Effector memory CD8-positive, alpha-beta T cell (primary cell): Measurements from ENCODE around the gene ANTXR1.

ENCODE experiments used
- ATAC-seq: fragments of 150-1000 bp; cut with Tn5 transposase; replicated peaks from 2 replicates; pipeline ENCODE4 v1.10.0; 2021; ENCODE audit warnings: mild to moderate bottlenecking, moderate library complexity
- DNase-seq, 3 experiments: peaks; one replicate each; pipeline ENCODE4 v3.0.0; 2021
- H3K27ac Mint-ChIP-seq, 2 donors: one replicate each; pipeline ENCODE4 v1.8.0; 2022; ENCODE audit warnings: mild to moderate bottlenecking in 2 of 2, mixed read lengths in 2 of 2, moderate library complexity in 2 of 2
- H3K27me3 Mint-ChIP-seq, 2 donors: one replicate each; pipeline ENCODE4 v1.8.0; 2022; ENCODE audit warnings: mixed read lengths in 2 of 2
- H3K36me3 Mint-ChIP-seq: one replicate; pipeline ENCODE4 v1.8.0; 2022; ENCODE audit warnings: mild to moderate bottlenecking, moderate library complexity, mixed read lengths; ENCODE audit not compliant: insufficient read depth
- H3K4me1 Mint-ChIP-seq, 2 donors: one replicate each; pipeline ENCODE4 v1.8.0; 2022; ENCODE audit warnings: low read depth in 2 of 2, mixed read lengths in 2 of 2
- H3K4me3 Mint-ChIP-seq, 2 donors: one replicate each; pipeline ENCODE4 v1.8.0; 2022; ENCODE audit warnings: mild to moderate bottlenecking in 2 of 2, mixed read lengths in 2 of 2, moderate library complexity in 2 of 2
- H3K9me3 Mint-ChIP-seq, 2 donors: one replicate each; pipeline ENCODE4 v1.8.0; 2022; ENCODE audit warnings: mixed read lengths in 2 of 2

Gene ANTXR1

DNA sequence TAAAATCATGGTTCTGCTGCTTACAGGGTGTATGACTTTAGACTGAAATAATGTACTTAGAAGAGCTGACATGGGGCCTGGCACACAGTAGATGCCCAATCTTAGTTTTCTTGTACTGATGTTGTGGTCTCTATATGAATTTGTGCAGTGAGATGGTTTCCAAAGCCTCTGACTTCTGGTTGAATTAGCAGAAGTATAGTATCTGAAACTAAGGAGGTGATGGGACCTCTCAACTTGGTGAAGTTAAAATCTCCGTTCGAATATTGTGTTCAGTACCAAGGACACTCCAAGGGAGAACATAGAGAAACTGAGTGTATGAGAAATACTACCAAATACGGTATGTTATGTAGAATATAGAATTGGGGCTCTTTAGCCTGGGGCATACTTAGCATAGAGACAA lies 120.9 kb downstream of the ANTXR1 start:
- H3K4me1 Mint-ChIP-seq: no peaks in the 10 kb centered on the region
- ATAC-seq (no peak), DNase-seq (no peak)
- no peaks in the 10 kb centered on the region for H3K36me3 Mint-ChIP-seq
- H3K4me3 Mint-ChIP-seq: no peak overlapping the region
- no peaks in the 10 kb centered on the region for H3K9me3 Mint-ChIP-seq
- peaks cover 28 to 31% of the 10 kb centered on the region in 2 donors for H3K27me3 Mint-ChIP-seq
- no peak overlapping the region for H3K27ac Mint-ChIP-seq

DNA sequence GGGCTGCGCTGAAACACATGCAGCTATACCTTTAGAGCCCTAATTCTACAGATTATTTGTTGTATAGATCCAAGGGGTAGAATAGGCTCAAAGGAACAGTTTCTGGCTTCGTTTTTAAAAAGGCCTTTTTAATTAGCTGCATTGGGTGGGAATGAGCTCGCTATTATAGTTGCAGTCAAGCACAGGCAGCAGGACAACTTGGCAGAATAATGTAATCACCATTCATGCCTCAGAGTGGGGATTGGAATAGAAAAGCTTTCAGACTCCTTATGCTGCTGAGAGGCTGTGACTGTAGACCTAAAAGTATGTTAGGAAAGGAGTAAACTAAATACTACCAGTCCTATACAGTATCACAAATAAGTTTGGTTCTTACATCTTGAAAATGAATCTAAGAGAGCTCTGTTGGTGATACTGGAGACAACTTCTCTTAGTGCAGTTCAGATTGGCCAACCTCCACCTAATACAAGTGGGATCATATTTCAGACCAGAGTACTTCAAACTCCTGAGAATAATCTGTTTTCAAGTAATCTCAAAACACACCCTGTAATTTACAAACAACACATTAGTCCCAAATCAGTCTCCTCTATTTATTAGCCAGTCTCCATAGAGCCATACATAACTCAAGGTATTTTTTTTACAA lies 121.4 kb downstream of the ANTXR1 start:
- Mint-ChIP-seq H3K36me3 (no peaks in the 10 kb centered on the region), H3K9me3 (no peaks in the 10 kb centered on the region), H3K4me1 (no peaks in the 10 kb centered on the region), H3K27ac (no peak overlapping the region), H3K27me3 (peaks cover 28 to 31% of the 10 kb centered on the region in 2 donors), H3K4me3 (no peak overlapping the region)
- DNase-seq: no peak
- no peak for ATAC-seq

DNA sequence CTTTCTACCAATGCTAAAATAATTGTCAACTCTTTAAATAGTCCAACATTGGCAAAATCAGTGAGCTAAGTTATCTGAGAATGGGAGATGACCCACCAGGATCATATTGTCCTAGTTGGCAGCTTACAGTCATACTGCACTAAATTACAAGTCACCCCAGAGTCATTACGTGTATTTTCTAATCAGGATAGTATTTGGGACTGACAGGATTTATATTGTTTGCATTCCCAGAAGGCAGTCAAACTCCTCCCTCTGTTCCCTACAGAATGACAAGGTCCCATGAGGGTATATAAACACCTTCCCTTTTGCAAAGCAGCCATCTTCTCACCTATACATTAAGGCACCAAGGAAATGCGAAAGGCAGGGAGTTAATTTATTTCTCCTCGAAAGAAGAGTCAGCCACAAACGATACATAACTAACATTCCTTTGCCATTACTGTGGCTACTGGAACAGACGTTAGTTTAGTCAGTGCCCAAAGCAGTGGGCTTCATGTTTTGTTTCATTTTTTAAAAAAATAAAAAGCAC lies 125.3 kb downstream of the ANTXR1 start:
- H3K27ac Mint-ChIP-seq: no peak overlapping the region
- H3K27me3 Mint-ChIP-seq: peaks cover 39% of the 10 kb centered on the region in 2 donors
- ATAC-seq (no peak), DNase-seq (no peak)
- H3K9me3 Mint-ChIP-seq: no peaks in the 10 kb centered on the region
- H3K4me1 Mint-ChIP-seq: no peaks in the 10 kb centered on the region
- no peaks in the 10 kb centered on the region for H3K36me3 Mint-ChIP-seq
- H3K4me3 Mint-ChIP-seq: no peak overlapping the region

DNA sequence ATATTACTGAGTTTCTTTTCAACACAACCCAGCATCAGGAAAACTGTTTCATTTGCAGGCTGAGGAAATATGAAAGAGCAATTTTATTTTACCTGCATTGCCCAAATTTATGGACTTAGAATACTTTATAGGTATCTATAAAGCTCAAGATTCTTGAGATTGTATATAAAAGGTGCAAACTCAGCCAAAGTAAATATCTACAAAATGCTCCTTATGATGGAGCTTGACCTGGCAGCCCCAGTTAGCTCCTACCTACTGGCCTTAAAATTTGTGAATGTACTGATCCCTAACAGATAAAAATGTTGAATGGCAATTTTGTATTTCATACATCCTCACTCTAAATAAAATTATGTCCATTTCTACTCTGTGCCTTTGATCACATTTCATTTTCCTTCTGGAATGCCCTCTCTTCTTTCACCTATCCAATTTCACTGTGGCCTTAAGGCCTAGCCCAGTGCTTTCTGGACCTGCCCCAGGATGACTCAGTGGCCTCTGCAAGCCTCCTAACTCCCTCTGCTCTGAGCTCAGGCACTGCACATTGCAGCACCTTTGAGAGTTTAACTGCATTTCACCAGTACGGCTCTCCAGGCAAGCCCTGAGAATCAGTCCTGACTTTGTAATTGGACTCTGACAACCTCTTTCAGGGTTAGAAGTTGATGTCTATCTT lies 125.9 kb downstream of the ANTXR1 start:
- ATAC-seq (no peak), DNase-seq (no peak)
- H3K27me3 Mint-ChIP-seq: peaks cover 38 to 39% of the 10 kb centered on the region in 2 donors
- no peak overlapping the region for H3K4me3 Mint-ChIP-seq
- H3K4me1 Mint-ChIP-seq: no peaks in the 10 kb centered on the region
- no peaks in the 10 kb centered on the region for H3K36me3 Mint-ChIP-seq
- no peaks in the 10 kb centered on the region for H3K9me3 Mint-ChIP-seq
- no peak overlapping the region for H3K27ac Mint-ChIP-seq

DNA sequence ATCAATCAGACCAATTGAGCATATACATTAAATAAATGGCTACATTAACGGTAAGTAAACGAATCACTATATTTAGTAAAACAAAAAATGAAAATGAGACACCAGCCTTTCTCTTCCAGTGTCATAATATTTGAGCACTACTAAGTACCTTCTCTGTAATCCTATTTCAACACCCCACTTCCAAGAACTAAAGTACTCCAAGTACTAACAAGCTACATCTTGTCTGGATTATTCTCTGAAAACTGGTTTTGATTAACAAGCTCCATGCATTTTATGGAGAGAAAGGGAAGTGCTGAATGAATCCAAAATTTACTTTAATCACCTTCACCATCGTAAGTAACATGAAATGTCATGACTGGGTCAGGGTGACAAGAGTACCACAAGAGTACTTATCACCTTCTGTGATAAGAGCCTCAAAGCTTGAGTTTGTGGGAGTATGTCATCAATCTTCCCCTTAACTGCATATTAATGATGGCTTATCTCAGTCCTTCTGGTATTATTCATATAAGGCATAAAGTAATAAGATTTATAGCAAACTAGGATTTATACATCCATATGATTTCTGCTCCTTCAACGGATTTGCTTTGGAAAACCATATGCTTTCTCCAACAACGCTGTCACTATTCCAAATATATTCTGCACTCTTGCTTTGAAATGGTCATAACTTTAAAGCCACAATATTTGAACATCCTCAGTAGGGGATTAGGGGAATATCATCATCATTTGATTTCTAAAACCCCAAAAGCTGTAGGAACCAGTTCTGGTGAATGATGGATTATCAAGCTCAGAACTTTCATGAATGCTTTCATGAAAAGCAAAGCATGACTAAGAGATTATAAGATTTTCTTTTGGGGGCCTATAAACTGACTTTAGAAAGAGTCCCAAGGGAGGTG lies 127.0 kb downstream of the ANTXR1 start:
- no peak overlapping the region for H3K4me3 Mint-ChIP-seq
- no peak for DNase-seq
- H3K27ac Mint-ChIP-seq: no peak overlapping the region
- H3K36me3 Mint-ChIP-seq: no peaks in the 10 kb centered on the region
- H3K27me3 Mint-ChIP-seq: peaks cover 30 to 36% of the 10 kb centered on the region in 2 donors
- no peaks in the 10 kb centered on the region for H3K9me3 Mint-ChIP-seq
- ATAC-seq: no peak
- no peaks in the 10 kb centered on the region for H3K4me1 Mint-ChIP-seq

DNA sequence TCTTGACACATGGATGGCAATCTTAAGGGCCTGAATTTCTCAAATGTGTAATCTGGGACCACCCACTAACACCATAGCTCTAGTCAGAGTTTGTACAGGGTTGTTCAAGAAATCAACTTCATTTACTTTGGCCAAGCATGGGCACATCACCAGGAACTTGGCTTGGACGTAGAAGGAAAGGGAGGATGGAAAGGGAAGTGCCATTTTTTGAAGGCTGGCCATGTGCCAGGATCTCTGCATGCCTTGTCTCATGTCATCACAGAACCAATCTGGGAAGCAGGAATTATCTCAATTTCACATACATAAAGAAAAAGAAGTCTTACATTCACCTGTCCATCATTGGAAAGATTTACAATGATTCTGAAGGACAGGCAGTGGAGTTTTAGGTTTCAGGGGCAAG lies 128.1 kb downstream of the ANTXR1 start:
- no peak overlapping the region for H3K27ac Mint-ChIP-seq
- H3K36me3 Mint-ChIP-seq: no peaks in the 10 kb centered on the region
- peaks cover 30 to 36% of the 10 kb centered on the region in 2 donors for H3K27me3 Mint-ChIP-seq
- no peak overlapping the region for H3K4me3 Mint-ChIP-seq
- ATAC-seq (no peak), DNase-seq (no peak)
- H3K9me3 Mint-ChIP-seq: no peaks in the 10 kb centered on the region
- H3K4me1 Mint-ChIP-seq: no peaks in the 10 kb centered on the region

DNA sequence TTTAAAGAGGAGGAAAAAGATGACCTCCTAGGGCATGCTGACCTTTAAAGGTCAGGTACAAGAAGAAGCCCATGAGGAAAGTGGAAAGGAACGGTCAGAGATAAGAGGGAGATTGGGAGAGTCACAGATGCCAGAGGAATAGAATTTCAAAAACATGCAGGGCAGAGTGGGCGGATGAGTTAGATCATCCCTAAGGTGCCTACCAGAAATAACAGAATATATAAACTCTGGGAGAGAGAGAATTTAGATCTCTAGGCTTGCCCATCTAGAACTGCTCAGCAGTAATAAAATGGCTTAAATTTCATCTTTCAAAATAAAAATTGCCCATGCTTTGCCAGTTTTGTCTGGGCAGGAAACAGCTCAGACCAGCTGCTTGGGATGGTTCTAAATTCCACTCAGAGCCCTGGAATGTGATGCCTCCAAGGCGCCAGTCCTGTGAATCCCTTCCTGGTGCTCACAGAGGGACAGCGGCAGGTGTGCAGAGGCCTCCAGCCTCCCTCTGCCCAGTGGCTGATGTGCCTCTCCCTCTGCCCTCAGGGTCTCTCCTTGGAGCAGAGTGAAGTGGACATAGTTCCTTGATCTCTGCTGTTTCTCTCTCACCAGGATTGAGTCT lies 130.9 kb downstream of the ANTXR1 start:
- no peak overlapping the region for H3K4me3 Mint-ChIP-seq
- H3K27ac Mint-ChIP-seq: no peak overlapping the region
- ATAC-seq (no peak), DNase-seq (no peak)
- H3K9me3 Mint-ChIP-seq: no peaks in the 10 kb centered on the region
- H3K27me3 Mint-ChIP-seq: peaks cover 22 to 37% of the 10 kb centered on the region in 2 donors
- H3K4me1 Mint-ChIP-seq: no peaks in the 10 kb centered on the region
- no peaks in the 10 kb centered on the region for H3K36me3 Mint-ChIP-seq

DNA sequence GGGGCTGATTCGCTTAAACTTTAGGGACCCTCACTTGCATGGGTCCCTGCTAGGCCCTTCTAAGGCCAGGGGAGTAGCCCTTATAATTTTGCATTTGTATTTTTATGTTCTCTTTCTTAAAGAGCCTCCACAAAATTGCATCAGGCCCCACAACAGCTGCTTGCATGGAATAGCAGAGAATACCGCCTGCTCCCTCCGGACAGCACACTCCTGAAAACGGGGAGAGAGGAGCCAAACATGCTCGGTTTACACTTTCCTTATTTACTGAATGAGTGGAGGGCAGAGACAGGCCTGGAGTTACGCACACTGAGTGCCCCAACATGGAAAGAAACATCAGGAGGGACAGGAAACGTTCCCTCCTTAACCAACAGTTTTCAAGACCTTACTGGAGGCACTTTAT lies 132.2 kb downstream of the ANTXR1 start:
- Mint-ChIP-seq H3K4me1 (no peaks in the 10 kb centered on the region), H3K36me3 (no peaks in the 10 kb centered on the region), H3K27ac (no peak overlapping the region), H3K4me3 (no peak overlapping the region), H3K27me3 (peaks cover 36 to 50% of the 10 kb centered on the region in 2 donors), H3K9me3 (no peaks in the 10 kb centered on the region)
- ATAC-seq (no peak), DNase-seq (no peak)

DNA sequence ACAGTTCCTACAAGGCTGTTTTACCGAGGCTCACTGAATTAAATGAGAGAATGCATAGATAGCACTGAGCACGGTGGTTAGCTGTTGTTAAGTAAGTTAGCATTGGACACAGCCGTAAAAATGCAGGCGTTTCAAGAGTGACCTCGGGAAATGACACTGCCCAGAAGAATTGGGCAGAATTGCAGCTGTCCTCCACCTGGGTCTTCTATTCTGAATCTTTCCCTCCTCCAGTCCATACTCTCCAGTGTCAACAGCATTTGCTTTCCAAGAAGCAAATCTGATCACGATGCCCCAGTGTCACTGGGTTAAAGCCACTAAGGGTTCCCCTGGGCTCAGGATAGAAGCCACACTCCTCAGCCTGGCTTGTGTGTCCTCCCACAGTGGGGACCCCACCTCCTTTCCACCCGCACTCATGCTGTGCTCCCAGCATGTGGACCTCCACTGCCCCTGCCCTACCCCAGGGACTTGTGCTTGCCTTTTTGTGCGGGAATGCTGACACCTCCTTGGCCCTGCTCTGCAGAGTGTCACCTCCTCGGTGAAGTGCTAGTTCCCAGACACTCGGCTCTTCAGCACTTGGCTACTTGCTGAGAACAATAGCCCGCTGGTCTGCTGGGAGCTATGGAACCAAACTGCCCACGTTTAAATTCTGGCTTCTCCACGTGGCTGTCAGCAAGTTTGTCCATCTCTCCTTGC lies 135.0 kb downstream of the ANTXR1 start:
- Mint-ChIP-seq H3K4me1 (no peaks in the 10 kb centered on the region), H3K36me3 (no peaks in the 10 kb centered on the region), H3K9me3 (no peaks in the 10 kb centered on the region), H3K27me3 (peaks cover 39 to 49% of the 10 kb centered on the region in 2 donors), H3K4me3 (no peak overlapping the region), H3K27ac (no peak overlapping the region)
- ATAC-seq (no peak), DNase-seq (no peak)

DNA sequence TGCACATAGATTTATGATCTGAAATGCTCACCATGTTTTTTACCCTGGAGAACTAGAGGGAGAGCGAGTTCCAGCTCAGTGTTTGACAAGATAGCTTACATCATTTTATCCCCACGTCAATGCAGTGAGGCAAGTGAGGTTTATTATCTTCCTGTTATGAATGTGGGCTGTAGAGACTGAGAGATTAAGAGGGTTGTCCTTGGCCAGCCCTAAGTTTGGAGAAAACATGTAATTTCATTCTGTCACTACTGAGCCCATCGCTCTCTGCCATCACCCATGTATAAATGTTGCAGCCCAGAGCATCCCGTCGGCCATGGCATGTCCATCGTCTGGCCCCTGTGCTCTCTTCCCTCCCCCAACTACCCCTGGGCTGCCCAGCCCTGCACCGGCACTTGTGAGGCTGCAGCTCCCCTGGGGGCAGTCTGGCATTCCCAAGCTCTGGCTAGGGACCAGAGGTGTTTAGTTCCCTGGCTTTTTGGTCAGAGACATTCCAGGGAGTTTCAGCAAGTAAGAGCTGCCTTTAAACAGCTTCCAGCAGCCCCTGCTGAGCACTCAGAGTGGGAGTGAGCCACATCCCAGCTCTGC lies 136.7 kb downstream of the ANTXR1 start:
- DNase-seq (no peak), ATAC-seq (no peak)
- H3K4me3 Mint-ChIP-seq: no peak overlapping the region
- no peaks in the 10 kb centered on the region for H3K36me3 Mint-ChIP-seq
- no peaks in the 10 kb centered on the region for H3K4me1 Mint-ChIP-seq
- no peak overlapping the region for H3K27ac Mint-ChIP-seq
- H3K9me3 Mint-ChIP-seq: no peaks in the 10 kb centered on the region
- peaks cover 34 to 44% of the 10 kb centered on the region in 2 donors for H3K27me3 Mint-ChIP-seq

DNA sequence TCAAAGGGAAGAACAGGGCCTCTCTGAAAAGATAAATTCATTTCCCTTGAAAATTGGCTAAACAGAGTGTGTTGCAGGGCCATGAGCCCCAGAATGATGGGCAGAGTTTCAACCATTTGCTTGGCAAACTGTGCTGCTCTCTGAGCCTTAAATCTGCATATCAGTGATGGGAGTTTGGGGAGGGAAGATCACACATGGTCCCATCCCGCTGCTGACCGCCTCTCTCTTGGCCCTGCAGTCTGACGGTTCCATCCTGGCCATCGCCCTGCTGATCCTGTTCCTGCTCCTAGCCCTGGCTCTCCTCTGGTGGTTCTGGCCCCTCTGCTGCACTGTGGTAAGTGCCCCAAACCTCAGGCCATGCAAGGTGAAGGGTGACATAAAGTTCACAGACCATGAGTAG lies 139.0 kb downstream of the ANTXR1 start:
- Mint-ChIP-seq H3K27me3 (peaks cover 34 to 44% of the 10 kb centered on the region in 2 donors), H3K27ac (no peak overlapping the region), H3K36me3 (no peaks in the 10 kb centered on the region), H3K4me3 (no peak overlapping the region), H3K9me3 (no peaks in the 10 kb centered on the region), H3K4me1 (no peaks in the 10 kb centered on the region)
- ATAC-seq (no peak), DNase-seq (no peak)

DNA sequence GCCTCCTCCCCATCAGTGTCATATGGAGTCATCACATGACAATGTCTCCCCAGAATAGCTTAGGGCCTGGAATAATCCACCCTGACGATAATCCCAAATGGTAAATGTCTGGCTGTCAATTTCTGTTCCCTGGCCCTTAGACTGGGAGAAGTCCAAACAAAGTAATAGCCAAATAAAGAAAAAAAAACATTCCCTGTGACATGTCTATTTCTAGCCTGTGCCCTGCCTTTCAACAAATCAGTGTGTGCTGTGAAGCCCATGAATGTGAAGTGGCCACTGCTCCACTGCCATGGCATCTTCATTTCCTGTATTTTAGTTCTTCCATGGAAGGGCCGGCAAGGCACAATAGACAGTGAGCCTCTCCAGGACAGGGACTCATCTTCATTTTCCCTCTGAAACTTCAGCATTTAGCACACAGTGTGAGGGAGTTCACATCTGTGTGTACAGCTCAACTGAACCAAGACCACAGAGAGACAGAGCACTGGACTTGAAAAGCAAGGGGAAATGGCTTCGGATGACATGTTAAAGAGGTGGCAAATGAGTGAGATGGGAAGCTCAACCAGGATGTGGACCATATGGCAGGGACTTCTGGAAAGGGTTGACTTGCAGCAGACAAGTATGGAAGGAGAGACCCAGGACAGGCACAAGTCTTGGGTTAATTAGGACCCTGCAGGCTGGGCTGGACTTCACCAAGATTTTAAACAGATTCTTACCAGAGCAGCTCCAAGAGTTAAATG lies 140.0 kb downstream of the ANTXR1 start:
- ATAC-seq: no peak
- DNase-seq: no peak
- Mint-ChIP-seq H3K27ac (no peak overlapping the region), H3K27me3 (peaks cover 34 to 44% of the 10 kb centered on the region in 2 donors), H3K9me3 (no peaks in the 10 kb centered on the region), H3K36me3 (no peaks in the 10 kb centered on the region), H3K4me1 (no peaks in the 10 kb centered on the region), H3K4me3 (no peak overlapping the region)
